Measurements from ENCODE around the gene VAV3. TPM values are rescaled to one million over a fixed set of nuclear protein-coding genes. Genes with fewer than 3 reads are reported as not detected.

The VAV3 gene
- total RNA-seq, 1 donor from 2014 or later, result 25.8 TPM

GRCh38 chr1:107597290-107597689 lies 367.7 kb downstream of the VAV3 start:
- DNase-seq, result no peak
- H3K4me3 Mint-ChIP-seq (ENCODE audit: unreplicated experiment), result no peak overlapping the region
- no peaks in the 10 kb centered on the region for H3K36me3 Mint-ChIP-seq (ENCODE audit: unreplicated experiment)
- no peaks in the 10 kb centered on the region for H3K4me1 Mint-ChIP-seq (ENCODE audit: low read depth, unreplicated experiment)
- TF ChIP-seq, protein P1, sequence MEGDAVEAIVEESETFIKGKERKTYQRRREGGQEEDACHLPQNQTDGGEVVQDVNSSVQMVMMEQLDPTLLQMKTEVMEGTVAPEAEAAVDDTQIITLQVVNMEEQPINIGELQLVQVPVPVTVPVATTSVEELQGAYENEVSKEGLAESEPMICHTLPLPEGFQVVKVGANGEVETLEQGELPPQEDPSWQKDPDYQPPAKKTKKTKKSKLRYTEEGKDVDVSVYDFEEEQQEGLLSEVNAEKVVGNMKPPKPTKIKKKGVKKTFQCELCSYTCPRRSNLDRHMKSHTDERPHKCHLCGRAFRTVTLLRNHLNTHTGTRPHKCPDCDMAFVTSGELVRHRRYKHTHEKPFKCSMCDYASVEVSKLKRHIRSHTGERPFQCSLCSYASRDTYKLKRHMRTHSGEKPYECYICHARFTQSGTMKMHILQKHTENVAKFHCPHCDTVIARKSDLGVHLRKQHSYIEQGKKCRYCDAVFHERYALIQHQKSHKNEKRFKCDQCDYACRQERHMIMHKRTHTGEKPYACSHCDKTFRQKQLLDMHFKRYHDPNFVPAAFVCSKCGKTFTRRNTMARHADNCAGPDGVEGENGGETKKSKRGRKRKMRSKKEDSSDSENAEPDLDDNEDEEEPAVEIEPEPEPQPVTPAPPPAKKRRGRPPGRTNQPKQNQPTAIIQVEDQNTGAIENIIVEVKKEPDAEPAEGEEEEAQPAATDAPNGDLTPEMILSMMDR (IDR thresholded peaks at IDR 0.05; ENCODE audit: partially characterized antibody, unreplicated experiment), result no peak
- peaks cover 1% of the 10 kb centered on the region for H3K9me3 Mint-ChIP-seq (ENCODE audit: unreplicated experiment)
- no peak overlapping the region for H3K27ac Mint-ChIP-seq (ENCODE audit: unreplicated experiment)
- peaks cover 4% of the 10 kb centered on the region for H3K27me3 Mint-ChIP-seq (ENCODE audit: unreplicated experiment)

DNA sequence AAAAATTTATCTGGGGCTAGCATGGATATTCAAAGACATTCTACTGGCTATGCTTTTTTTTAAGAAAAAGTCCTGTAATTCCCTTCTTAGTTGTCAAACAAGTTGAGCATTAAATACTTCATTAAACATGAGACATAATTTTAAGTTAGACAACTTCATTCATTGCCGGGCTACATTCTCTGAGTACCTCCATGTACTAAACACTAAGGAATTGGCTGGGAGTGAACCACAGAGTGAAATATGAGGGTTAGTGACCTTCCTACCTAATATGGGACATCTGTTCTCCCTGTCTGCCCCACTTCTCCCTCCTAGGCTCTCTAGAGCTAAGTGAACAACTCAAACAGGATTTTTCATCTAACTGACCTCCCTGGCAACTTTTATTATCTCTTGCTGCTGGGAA lies 370.4 kb downstream of the VAV3 start:
- Mint-ChIP-seq H3K9me3 (ENCODE audit: unreplicated experiment) (no peaks in the 10 kb centered on the region), H3K27ac (ENCODE audit: unreplicated experiment) (no peak overlapping the region), H3K4me1 (ENCODE audit: low read depth, unreplicated experiment) (no peaks in the 10 kb centered on the region), H3K27me3 (ENCODE audit: unreplicated experiment) (peaks cover 4% of the 10 kb centered on the region), H3K36me3 (ENCODE audit: unreplicated experiment) (no peaks in the 10 kb centered on the region), H3K4me3 (ENCODE audit: unreplicated experiment) (no peak overlapping the region)
- DNase-seq, result no peak
- TF ChIP-seq, protein P1 (IDR thresholded peaks at IDR 0.05; ENCODE audit: partially characterized antibody, unreplicated experiment), result no peak

DNA sequence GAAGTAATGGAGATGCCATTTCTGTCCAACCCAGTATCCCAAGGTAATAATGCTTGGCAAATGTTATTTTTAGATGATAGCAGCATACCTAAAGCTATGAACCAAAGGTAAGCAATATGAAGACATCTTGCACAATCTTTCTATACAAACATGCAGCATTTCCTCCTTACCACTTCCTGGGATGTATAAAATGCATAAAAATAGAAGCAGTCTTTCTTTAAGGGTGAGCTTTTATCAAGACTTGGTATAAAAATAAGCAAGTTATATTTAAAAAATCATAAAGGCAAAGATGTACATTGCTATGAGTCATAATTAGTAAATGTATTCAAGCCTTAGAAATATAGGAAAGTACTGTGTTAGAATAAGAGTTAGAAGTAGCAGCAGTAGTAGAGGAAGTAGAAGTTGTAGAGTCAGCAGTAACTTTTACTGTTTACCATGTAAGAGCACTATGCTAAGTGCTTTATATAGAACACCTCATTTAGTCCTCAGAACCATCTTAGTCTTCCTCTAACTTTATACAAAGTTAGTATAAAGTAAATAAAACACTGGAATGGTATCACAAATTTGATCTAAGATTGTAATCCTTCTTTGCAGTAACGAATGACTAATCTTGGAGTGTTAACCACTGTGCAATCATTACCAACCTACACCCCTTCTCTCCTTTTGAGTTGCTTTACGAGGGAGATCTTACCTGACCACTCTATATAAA lies 371.3 kb downstream of the VAV3 start:
- Mint-ChIP-seq H3K9me3 (ENCODE audit: unreplicated experiment) (no peaks in the 10 kb centered on the region), H3K27me3 (ENCODE audit: unreplicated experiment) (peaks cover 4% of the 10 kb centered on the region), H3K27ac (ENCODE audit: unreplicated experiment) (no peak overlapping the region), H3K36me3 (ENCODE audit: unreplicated experiment) (no peaks in the 10 kb centered on the region), H3K4me1 (ENCODE audit: low read depth, unreplicated experiment) (no peaks in the 10 kb centered on the region), H3K4me3 (ENCODE audit: unreplicated experiment) (no peak overlapping the region)
- no peak for DNase-seq
- TF ChIP-seq, protein P1 (IDR thresholded peaks at IDR 0.05; ENCODE audit: partially characterized antibody, unreplicated experiment), result no peak

DNA sequence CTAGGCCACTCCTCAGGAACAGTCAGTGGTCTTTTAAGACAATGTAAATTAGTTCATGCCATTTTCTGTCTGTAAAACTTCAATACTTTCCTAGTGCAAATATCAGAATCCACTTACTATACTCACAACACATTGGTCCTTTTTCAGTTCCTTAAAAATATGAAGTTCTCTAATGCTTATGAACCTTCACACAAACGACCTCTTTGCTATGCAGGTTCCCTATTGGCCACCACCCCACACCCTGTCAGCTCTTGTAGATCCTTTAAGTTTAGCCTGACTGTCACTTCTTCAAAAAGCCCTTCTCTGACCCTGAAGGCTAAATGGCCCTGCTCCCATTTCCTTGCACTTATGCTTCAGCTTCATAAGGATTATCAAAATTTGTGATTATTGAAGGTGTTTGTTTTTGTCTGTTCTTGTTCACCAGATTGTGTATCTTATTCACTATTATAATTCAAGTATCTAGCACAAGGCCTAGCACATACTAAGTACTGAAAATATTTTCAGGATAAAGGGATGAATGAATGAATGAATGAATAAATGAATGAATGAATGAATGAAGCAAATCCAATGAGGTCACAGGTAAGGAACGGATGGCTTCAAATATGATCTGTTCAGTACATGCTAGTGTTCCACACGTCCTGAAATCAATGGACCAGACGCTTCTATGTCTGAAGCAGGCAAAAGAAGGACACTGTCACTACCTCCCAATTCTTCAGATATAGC lies 373.9 kb downstream of the VAV3 start:
- Mint-ChIP-seq H3K27ac (ENCODE audit: unreplicated experiment) (no peak overlapping the region), H3K36me3 (ENCODE audit: unreplicated experiment) (no peaks in the 10 kb centered on the region), H3K4me3 (ENCODE audit: unreplicated experiment) (no peak overlapping the region), H3K9me3 (ENCODE audit: unreplicated experiment) (no peaks in the 10 kb centered on the region), H3K4me1 (ENCODE audit: low read depth, unreplicated experiment) (no peaks in the 10 kb centered on the region), H3K27me3 (ENCODE audit: unreplicated experiment) (peaks cover 1% of the 10 kb centered on the region)
- no peak for DNase-seq
- TF ChIP-seq, protein P1 (IDR thresholded peaks at IDR 0.05; ENCODE audit: partially characterized antibody, unreplicated experiment), result no peak

- DNase-seq, result no peak
- no peak overlapping the region for H3K4me3 Mint-ChIP-seq (ENCODE audit: unreplicated experiment)
- H3K27ac Mint-ChIP-seq (ENCODE audit: unreplicated experiment), result no peak overlapping the region
- TF ChIP-seq, protein P1 (IDR thresholded peaks at IDR 0.05; ENCODE audit: partially characterized antibody, unreplicated experiment), result no peak
- H3K27me3 Mint-ChIP-seq (ENCODE audit: unreplicated experiment), result no peaks in the 10 kb centered on the region
- H3K36me3 Mint-ChIP-seq (ENCODE audit: unreplicated experiment), result no peaks in the 10 kb centered on the region
- H3K9me3 Mint-ChIP-seq (ENCODE audit: unreplicated experiment), result no peaks in the 10 kb centered on the region
- H3K4me1 Mint-ChIP-seq (ENCODE audit: low read depth, unreplicated experiment), result no peaks in the 10 kb centered on the region
Observed at GRCh38 chr1:107590087-107590486, 374.9 kb downstream of the VAV3 start.
